ENCODE data around the gene ZNF587B. TPM values are rescaled to one million over a fixed set of nuclear protein-coding genes. Genes with fewer than 3 reads are reported as not detected.
"Not testable (repeated sequence)": the region's sequence is repeated elsewhere in the genome, so short reads cannot be mapped to it uniquely, and the experiment has no call there.

The ZNF587B gene
- total RNA-seq, 2 experiments from 2014 or later, result 19.8 to 20.2 TPM

DNA sequence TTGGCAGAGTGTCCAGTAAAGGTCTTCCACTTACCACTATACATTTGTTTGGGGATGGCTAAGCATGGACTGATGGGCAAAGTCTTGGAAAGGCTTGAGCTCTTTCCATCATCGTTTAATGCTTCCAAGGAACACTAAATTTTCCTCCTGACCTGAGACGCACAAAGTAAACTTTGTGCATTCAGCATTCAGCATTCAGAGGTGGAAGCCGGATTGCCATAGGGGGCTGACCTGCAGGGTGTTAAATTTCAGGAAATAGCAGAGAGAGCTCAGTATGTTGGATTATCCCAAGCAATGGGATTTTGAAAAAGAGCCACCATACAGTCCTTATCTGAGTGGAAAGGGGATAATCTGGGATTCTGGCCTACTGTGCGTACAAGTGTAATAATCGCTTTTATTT lies 29.4 kb upstream of the ZNF587B start:
- TF ChIP-seq, protein P1, sequence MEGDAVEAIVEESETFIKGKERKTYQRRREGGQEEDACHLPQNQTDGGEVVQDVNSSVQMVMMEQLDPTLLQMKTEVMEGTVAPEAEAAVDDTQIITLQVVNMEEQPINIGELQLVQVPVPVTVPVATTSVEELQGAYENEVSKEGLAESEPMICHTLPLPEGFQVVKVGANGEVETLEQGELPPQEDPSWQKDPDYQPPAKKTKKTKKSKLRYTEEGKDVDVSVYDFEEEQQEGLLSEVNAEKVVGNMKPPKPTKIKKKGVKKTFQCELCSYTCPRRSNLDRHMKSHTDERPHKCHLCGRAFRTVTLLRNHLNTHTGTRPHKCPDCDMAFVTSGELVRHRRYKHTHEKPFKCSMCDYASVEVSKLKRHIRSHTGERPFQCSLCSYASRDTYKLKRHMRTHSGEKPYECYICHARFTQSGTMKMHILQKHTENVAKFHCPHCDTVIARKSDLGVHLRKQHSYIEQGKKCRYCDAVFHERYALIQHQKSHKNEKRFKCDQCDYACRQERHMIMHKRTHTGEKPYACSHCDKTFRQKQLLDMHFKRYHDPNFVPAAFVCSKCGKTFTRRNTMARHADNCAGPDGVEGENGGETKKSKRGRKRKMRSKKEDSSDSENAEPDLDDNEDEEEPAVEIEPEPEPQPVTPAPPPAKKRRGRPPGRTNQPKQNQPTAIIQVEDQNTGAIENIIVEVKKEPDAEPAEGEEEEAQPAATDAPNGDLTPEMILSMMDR (IDR thresholded peaks at IDR 0.05), result no peak
- ChIA-PET POLR2A (interaction anchor here (0.9 to 1.4 kb wide), 3 partner anchors 9 to 21 kb away, joined by 3 to 4 read pairs (median 3); partner anchors contain the start of gene ZNF552), CTCF (interaction anchor here (0.6 kb wide), 1 partner anchor 124 kb away, joined by 3 read pairs; no protein-coding TSS in a partner anchor)
- DNase-seq (no peak), ATAC-seq (no peak)
- intact Hi-C loops (cut with micrococcal nuclease), result no loop called here
- H3K9me3 Mint-ChIP-seq, result no peaks in the 10 kb centered on the region
- no peaks in the 10 kb centered on the region for H3K27me3 Mint-ChIP-seq
- H3K27ac Mint-ChIP-seq, result no peak overlapping the region
- no peak overlapping the region for H3K4me3 Mint-ChIP-seq
- H3K4me1 Mint-ChIP-seq (ENCODE audit: low read depth), result peaks cover 26% of the 10 kb centered on the region
- peaks cover 34% of the 10 kb centered on the region for H3K36me3 Mint-ChIP-seq (ENCODE audit: low read depth)

DNA sequence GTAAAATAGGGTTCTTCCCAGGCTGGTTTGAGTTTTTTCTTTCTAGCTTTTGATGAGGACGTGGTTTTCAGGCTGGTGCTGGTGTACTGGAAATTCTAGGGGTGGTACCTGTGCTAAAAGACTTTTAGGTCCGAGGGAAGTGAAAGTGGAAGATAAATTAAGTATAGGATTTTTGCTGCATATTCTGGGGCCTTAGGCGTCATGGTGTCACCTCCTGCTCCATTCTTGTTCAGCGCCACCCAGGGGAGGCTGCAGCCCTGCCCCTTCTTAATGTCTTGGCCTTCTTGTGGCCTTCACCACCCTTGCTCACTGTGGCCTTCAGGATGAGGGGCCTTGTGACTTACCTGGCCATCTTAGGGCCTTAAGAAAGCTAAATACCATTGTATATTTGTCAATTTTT lies 27.8 kb upstream of the ZNF587B start:
- Mint-ChIP-seq H3K36me3 (ENCODE audit: low read depth) (peaks cover 32% of the 10 kb centered on the region), H3K27me3 (no peaks in the 10 kb centered on the region), H3K27ac (peak overlapping the region; percentile 3), H3K9me3 (no peaks in the 10 kb centered on the region), H3K4me1 (ENCODE audit: low read depth) (peaks cover 26% of the 10 kb centered on the region), H3K4me3 (no peak overlapping the region)
- intact Hi-C loops (cut with micrococcal nuclease), result no loop called here
- POLR2A ChIA-PET, result interaction anchor here (0.6 kb wide), 2 partner anchors 21 to 81 kb away, joined by 3 to 4 read pairs; no protein-coding TSS in a partner anchor
- CTCF ChIA-PET, result no interaction called here
- TF ChIP-seq, protein P1 (IDR thresholded peaks at IDR 0.05), result no peak
- DNase-seq (no peak), ATAC-seq (no peak)

DNA sequence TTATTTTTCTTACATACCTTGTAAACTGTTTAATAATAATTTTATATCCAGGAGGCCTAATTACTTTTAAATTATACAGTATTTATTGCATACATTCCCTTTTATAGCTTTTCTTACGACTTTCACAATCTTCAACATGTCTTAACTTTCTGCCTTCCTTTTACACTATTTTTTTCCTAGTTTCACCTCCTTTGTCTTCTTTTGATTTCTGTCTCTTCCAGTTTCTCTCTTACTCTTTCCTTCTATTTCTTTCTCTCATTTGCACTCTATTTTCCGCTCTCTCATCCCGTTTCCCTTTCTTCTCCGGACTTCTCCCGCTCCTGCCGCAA lies 26.9 kb upstream of the ZNF587B start:
- peaks cover 26% of the 10 kb centered on the region for H3K4me1 Mint-ChIP-seq (ENCODE audit: low read depth)
- no peak for DNase-seq
- ATAC-seq, result no peak
- ChIA-PET CTCF (no interaction called here), POLR2A (interaction anchor here (0.9 to 1.4 kb wide), 3 partner anchors 12 to 30 kb away, joined by 3 read pairs; partner anchors contain the start of gene ZNF552)
- H3K4me3 Mint-ChIP-seq, result peak overlapping the region; percentile 70
- peaks cover 39% of the 10 kb centered on the region for H3K36me3 Mint-ChIP-seq (ENCODE audit: low read depth)
- H3K27ac Mint-ChIP-seq, result peak overlapping the region; percentile 78
- no peaks in the 10 kb centered on the region for H3K27me3 Mint-ChIP-seq
- TF ChIP-seq, protein P1 (IDR thresholded peaks at IDR 0.05), result no peak
- H3K9me3 Mint-ChIP-seq, result no peaks in the 10 kb centered on the region
- intact Hi-C loops (cut with micrococcal nuclease), result no loop called here

DNA sequence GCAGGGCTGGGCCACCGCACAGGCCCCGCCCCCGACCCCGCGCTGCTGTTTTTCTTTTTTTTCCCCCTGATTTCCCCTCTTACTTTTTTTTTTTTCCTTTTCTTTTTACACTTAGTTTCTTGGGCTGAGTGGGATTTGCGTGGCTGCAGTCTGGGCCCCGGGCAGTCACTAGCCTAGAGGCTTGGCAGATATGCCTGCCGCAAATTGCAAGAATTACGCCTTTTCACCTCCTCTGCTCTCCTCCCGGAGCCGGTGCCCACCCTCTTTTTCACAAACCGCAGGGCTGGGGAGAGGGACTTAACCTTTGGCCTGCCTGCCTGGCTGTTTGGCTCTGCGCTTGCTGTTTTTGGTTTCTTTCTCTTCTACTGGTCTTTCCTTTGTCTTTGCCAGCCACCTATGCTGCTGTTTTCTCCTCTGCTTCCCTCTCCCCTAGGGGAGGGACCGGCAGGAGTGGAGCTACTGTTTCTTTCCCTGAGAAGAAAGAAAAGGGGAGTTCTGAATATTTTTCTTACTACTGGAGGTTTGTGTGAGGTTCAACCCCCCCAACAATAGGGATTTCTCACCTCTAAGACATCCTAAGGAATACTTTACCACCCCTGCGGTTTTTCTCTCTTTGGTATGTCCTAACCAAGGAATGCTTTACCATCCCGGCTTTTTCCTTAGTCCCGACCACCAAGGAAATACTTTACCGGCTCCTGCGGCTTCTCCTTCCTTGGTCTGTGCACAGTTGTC lies 26.3 kb upstream of the ZNF587B start:
- H3K4me3 Mint-ChIP-seq, result peak overlapping the region; percentile 70
- POLR2A ChIA-PET, result interaction anchor here (0.6 to 1.4 kb wide), 4 partner anchors 11 to 31 kb away, joined by 3 read pairs; partner anchors contain the start of gene ZNF552
- DNase-seq (peak; percentile 55), ATAC-seq (peak; percentile 62)
- CTCF ChIA-PET, result interaction anchor here (0.9 kb wide), 1 partner anchor 8 kb away, joined by 3 read pairs; no protein-coding TSS in a partner anchor
- intact Hi-C loops (cut with micrococcal nuclease), result no loop called here
- TF ChIP-seq, protein P1 (IDR thresholded peaks at IDR 0.05), result no peak
- peak overlapping the region; percentile 78 for H3K27ac Mint-ChIP-seq
- peaks cover 29% of the 10 kb centered on the region for H3K4me1 Mint-ChIP-seq (ENCODE audit: low read depth)
- no peaks in the 10 kb centered on the region for H3K27me3 Mint-ChIP-seq
- no peaks in the 10 kb centered on the region for H3K9me3 Mint-ChIP-seq
- peaks cover 43% of the 10 kb centered on the region for H3K36me3 Mint-ChIP-seq (ENCODE audit: low read depth)

DNA sequence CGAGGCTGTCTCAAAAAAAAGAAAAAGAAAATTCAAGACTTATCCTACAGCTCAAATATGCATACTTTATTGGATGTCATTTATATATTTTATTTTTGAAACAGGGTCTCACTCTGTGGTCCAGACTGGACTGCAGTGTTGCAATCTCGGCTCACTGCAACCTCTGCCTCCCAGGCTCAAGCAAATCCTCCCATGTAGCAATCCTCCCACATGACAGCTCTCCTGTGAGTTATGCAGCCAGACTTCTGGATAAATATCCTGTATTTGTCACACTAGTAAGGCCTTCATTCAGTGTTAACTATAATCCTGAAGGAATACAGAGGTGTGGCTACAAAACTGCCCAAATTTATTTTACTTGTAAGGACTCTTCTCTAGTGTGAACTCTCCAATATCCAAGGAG lies 22.6 kb upstream of the ZNF587B start:
- CTCF ChIA-PET, result no interaction called here
- ATAC-seq (no peak), DNase-seq (no peak)
- peaks cover 39% of the 10 kb centered on the region for H3K4me1 Mint-ChIP-seq (ENCODE audit: low read depth)
- H3K27ac Mint-ChIP-seq, result no peak overlapping the region
- POLR2A ChIA-PET, result interaction anchor here (0.6 kb wide), 1 partner anchor 49 kb away, joined by 3 read pairs; no protein-coding TSS in a partner anchor
- H3K27me3 Mint-ChIP-seq, result no peaks in the 10 kb centered on the region
- peaks cover 52% of the 10 kb centered on the region for H3K36me3 Mint-ChIP-seq (ENCODE audit: low read depth)
- intact Hi-C loops (cut with micrococcal nuclease), result no loop called here
- H3K9me3 Mint-ChIP-seq, result no peaks in the 10 kb centered on the region
- H3K4me3 Mint-ChIP-seq, result no peak overlapping the region
- TF ChIP-seq, protein P1 (IDR thresholded peaks at IDR 0.05), result no peak

DNA sequence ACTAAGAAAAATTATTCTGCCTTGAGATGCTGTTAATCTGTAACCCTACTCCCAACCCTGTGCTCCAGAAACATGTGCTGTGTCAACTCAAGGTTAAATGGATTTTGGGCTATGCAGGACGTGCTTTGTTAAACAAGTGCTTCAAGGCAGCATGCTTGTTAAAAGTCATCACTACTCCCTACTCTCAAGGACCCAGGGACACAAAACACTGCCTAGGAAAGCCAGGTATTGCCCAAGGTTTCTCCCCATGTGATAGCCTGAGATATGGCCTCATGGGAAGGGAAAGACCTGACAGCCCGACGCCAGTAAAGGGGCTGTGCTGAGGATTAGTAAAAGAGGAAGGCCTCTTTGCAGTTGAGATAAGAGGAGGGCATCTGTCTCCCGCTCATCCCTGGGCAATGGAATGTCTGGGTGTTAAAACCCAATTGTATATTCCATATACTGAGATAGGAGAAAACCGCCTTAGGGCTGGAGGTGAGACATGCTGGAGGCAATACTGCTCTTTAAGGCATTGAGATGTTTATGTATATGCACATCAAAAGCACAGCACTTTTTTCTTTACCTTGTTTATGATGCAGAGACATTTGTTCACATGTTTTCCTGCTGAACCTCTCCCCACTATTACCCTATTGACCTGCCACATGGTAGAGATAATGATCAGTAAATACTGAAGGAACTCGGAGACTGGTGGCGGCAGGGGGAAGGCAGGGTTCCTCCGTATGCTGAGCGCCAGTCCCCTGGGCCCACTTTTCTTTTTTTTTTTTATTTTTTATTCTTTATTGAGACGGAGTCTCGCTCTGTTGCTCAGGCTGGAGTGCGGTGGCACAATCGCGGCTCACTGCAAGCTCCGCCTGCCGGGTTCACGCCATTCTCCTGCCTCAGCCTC lies 19.4 kb upstream of the ZNF587B start:
- H3K27ac Mint-ChIP-seq; H3K4me3 Mint-ChIP-seq; intact Hi-C loops (cut with micrococcal nuclease); H3K9me3 Mint-ChIP-seq; H3K27me3 Mint-ChIP-seq; ATAC-seq; POLR2A ChIA-PET; CTCF ChIA-PET; DNase-seq: not testable (repeated sequence)
- Mint-ChIP-seq H3K4me1 (ENCODE audit: low read depth) (peaks cover 44% of the 10 kb centered on the region), H3K36me3 (ENCODE audit: low read depth) (peaks cover 52% of the 10 kb centered on the region)
